GM12892 (cell line): ENCODE results near the gene VWA2.

Source experiments
- DNase-seq: peaks from one replicate; pipeline ENCODE4 v3.0.0; 2011; ENCODE audit not compliant: insufficient read length
- FAIRE-seq: peaks from 2 replicates; lab custom pipeline; 2011; peaks lifted over from hg19 to GRCh38; lab: Jason Lieb, UNC
- POLR2A ChIP-seq: IDR thresholded peaks from 2 replicates; pipeline ENCODE4 v1.6.1; 2011; ENCODE audit warnings: low read depth, low read length, control low read depth
- POLR2AphosphoS5 ChIP-seq: IDR thresholded peaks from 2 replicates; pipeline ENCODE4 v1.6.1; 2011; ENCODE audit warnings: low read depth, low read length, control low read depth
- TAF1 ChIP-seq: IDR thresholded peaks from 2 replicates; pipeline ENCODE4 v1.6.1; 2011; ENCODE audit warnings: low read depth, mild to moderate bottlenecking, control low read depth, low read length, borderline replicate concordance

The VWA2 gene

GRCh38 chr10:114250716-114251115 is 11.7 kb downstream of the VWA2 start:
- no peak for FAIRE-seq
- TF ChIP-seq TAF1 (no peak), POLR2A (no peak), POLR2AphosphoS5 (no peak)
- DNase-seq = no peak

GRCh38 chr10:114252092-114252491 is 13.0 kb downstream of the VWA2 start:
- no peak for FAIRE-seq
- no peak for DNase-seq
- TF ChIP-seq POLR2AphosphoS5 = no peak
- TF ChIP-seq POLR2A = no peak
- no peak for TF ChIP-seq TAF1

- FAIRE-seq = no peak
- TF ChIP-seq POLR2A (no peak), POLR2AphosphoS5 (no peak), TAF1 (no peak)
- DNase-seq = no peak
Observed at GRCh38 chr10:114252883-114253282, 13.8 kb downstream of the VWA2 start.

- TF ChIP-seq POLR2A = no peak
- no peak for TF ChIP-seq POLR2AphosphoS5
- no peak for TF ChIP-seq TAF1
- FAIRE-seq (no peak), DNase-seq (no peak)
Observed at GRCh38 chr10:114255227-114255626, 16.2 kb downstream of the VWA2 start.

GRCh38 chr10:114256008-114256765 is 17.1 kb downstream of the VWA2 start:
- TF ChIP-seq POLR2AphosphoS5 (no peak), TAF1 (no peak), POLR2A (no peak)
- DNase-seq = no peak
- no peak for FAIRE-seq

- DNase-seq = no peak
- no peak for TF ChIP-seq TAF1
- TF ChIP-seq POLR2AphosphoS5 = no peak
- no peak for TF ChIP-seq POLR2A
- FAIRE-seq = no peak
Observed at GRCh38 chr10:114256822-114257221, 17.8 kb downstream of the VWA2 start.

GRCh38 chr10:114257498-114257897 is 18.4 kb downstream of the VWA2 start:
- no peak for FAIRE-seq
- TF ChIP-seq POLR2A = no peak
- TF ChIP-seq POLR2AphosphoS5 = no peak
- no peak for TF ChIP-seq TAF1
- no peak for DNase-seq

GRCh38 chr10:114258274-114258840 is 19.3 kb downstream of the VWA2 start:
- no peak for DNase-seq
- no peak for FAIRE-seq
- TF ChIP-seq POLR2A (no peak), POLR2AphosphoS5 (no peak), TAF1 (no peak)

GRCh38 chr10:114259824-114260223 is 20.8 kb downstream of the VWA2 start:
- no peak for FAIRE-seq
- no peak for DNase-seq
- TF ChIP-seq POLR2AphosphoS5 (no peak), TAF1 (no peak), POLR2A (no peak)

GRCh38 chr10:114260366-114260765 is 21.3 kb downstream of the VWA2 start:
- TF ChIP-seq POLR2A = no peak
- TF ChIP-seq TAF1 = no peak
- TF ChIP-seq POLR2AphosphoS5 = no peak
- no peak for DNase-seq
- FAIRE-seq = no peak

- no peak for DNase-seq
- peak; percentile 14 for FAIRE-seq
- no peak for TF ChIP-seq POLR2A
- no peak for TF ChIP-seq POLR2AphosphoS5
- TF ChIP-seq TAF1 = no peak
Observed at GRCh38 chr10:114261076-114261475, 22.0 kb downstream of the VWA2 start.

- TF ChIP-seq POLR2AphosphoS5 (no peak), TAF1 (no peak), POLR2A (no peak)
- DNase-seq (no peak), FAIRE-seq (no peak)
Observed at GRCh38 chr10:114262496-114262895, 23.4 kb downstream of the VWA2 start.
